Measurements from ENCODE around the gene ALAS1.

DNA sequence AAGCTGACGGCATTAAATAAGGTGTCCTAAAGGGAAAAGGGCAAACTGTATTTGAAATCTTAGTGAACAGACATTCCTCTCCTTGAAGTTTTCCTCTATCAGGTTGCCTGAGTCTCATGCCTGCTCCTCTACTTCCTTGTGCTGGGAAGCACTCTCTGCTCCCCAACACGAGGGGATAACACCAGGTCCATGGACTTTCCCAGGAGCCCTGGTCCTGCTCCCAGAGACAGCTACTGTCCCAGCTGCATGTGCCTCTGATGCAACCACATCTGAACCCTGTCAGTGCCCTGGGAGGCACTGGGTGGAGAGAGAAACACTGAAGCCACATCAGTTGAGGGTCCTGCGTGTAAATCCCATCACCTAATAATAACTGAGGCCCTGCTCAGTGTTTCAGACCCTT lies 20.1 kb downstream of the ALAS1 start:
- no peak for TF ChIP-seq POLR2AphosphoS5 (IDR thresholded peaks at IDR 0.05; ENCODE audit: low read depth, low read length)
- no peak for TF ChIP-seq POLR2A (IDR thresholded peaks at IDR 0.05; ENCODE audit: low read depth, low read length)
